AG09309 (cell line): Measurements from ENCODE around the gene GRIN1.
A peak's percentile ranks its signal among the peaks of the same experiment; 100 is the strongest.

Experiments used
- DNase-seq: peaks from one replicate; pipeline ENCODE4 v3.0.0-alpha.2; 2010; ENCODE audit warnings: low read depth
- H3K4me3 ChIP-seq: 2 replicates; pipeline ENCODE4 v1.5.1; 2011; ENCODE audit warnings: mild to moderate bottlenecking, low read depth, low read length, moderate library complexity; ENCODE audit not compliant: control insufficient read depth
- CTCF ChIP-seq: IDR thresholded peaks from 2 replicates; pipeline ENCODE4 v1.5.1; 2011; ENCODE audit warnings: mild to moderate bottlenecking, low read depth, low read length, inconsistent platforms; ENCODE audit not compliant: insufficient read depth, control insufficient read depth; ENCODE audit errors: missing control alignments

The GRIN1 gene

DNA sequence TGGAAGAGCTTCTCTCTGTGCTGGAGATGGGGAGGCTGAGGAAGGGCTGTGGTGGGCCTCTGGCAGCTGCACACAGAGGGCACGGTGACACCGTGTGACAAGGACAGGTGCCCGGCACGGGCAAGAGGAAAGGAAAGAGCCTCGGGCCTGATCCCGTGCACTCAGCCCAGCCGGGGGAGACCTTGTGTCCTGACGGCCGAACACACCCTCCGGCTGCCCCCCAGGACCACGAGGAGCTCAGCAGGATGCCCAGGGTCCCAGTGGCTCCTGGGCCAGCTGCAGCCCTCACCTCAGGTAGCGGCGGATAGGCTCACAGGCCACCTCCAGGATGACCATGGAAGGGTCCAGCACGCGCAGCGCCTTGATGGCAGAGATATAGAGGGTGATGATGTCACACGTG is 43.9 kb downstream of the GRIN1 start:
- no peak overlapping the region for H3K4me3 ChIP-seq
- no peak for DNase-seq
- no peak for TF ChIP-seq CTCF

DNA sequence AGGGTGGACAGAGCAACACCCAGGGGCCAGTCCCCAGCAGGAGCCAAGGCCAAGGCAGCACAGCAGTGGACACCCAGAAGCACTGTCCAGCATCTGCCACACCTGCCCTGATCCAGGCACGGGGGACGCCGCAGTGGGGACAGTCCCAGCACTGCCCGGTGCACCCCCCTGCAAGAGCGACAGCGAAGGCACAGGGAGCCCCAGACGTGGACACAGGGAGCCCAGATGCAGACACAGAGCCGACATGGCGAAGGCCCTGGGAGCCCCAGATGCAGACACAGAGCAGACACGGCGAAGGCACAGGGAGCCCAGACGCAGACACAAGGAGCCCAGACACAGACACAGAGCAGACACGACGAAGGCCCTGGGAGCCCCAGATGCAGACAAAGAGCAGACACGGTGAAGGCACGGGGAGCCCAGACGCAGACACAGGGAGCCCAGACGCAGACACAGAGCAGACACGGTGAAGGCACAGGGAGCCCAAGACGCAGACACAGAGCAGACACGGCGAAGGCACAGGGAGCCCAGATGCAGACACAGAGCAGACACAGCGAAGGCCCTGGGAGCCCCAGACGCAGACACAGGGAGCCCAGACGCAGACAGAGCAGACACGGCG is 45.1 kb downstream of the GRIN1 start:
- H3K4me3 ChIP-seq: no peak overlapping the region
- DNase-seq: no peak
- no peak for TF ChIP-seq CTCF

- no peak overlapping the region for H3K4me3 ChIP-seq
- no peak for DNase-seq
- no peak for TF ChIP-seq CTCF
Observed at GRCh38 chr9:137184881-137185660, 46.1 kb downstream of the GRIN1 start.

- DNase-seq: no peak
- no peak overlapping the region for H3K4me3 ChIP-seq
- no peak for TF ChIP-seq CTCF
Observed at GRCh38 chr9:137185921-137186320, 47.0 kb downstream of the GRIN1 start.

GRCh38 chr9:137186385-137186784 is 47.4 kb downstream of the GRIN1 start:
- no peak for DNase-seq

DNA sequence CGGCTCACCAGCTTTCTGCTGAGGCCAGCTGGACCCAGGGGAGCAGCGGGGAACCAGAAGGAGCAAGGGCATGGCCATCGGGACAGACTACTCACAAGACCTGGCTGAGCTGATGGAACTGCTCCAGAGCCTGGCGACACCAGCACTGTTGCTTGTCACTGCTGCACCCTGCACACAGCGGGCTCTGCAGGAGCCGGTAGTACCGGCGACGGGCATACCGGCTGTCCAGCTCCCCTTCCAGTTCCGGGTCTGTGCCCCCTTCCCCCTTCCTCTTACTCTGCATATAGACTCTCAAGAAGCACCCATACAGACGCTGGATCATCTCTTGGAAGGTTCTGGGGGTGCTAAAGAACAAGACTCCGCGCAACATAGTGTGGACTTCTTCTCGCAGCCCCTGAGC is 48.4 kb downstream of the GRIN1 start:
- no peak for DNase-seq
- peak overlapping the region; percentile 98 for H3K4me3 ChIP-seq
- no peak for TF ChIP-seq CTCF

More at GRCh38 chr9:137186385-137186784, 47.4 kb downstream of the GRIN1 start:
- no peak for TF ChIP-seq CTCF
- no peak overlapping the region for H3K4me3 ChIP-seq

DNA sequence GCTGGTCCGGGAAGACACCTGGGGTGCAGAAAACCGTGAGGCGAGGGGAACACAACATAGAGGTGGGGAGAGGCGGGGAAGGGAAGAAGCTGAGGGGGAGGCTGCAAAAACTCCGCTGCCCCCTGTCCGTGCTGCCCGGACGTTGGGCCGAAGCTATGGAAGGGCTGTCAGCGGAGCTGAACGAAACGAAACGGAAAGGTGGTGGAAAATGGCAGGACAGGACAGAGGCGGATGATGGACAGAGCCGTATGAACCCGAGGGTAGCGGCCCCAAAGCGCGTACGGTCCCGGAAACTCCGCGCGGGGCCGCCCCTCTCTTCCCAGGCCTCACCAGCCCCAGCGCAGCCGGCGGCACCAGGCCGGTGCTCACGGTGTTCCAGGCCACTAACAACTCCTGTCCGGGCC is 49.1 kb downstream of the GRIN1 start:
- no peak for DNase-seq
- TF ChIP-seq CTCF: no peak
- peak overlapping the region; percentile 98 for H3K4me3 ChIP-seq
